GM12892 (cell line): Measurements from ENCODE around the gene MRPL28.

Source experiments
- POLR2A ChIP-seq: IDR thresholded peaks from 2 replicates; pipeline ENCODE4 v1.6.1; 2011; ENCODE audit warnings: low read depth, low read length, control low read depth
- POLR2AphosphoS5 ChIP-seq: IDR thresholded peaks from 2 replicates; pipeline ENCODE4 v1.6.1; 2011; ENCODE audit warnings: low read depth, low read length, control low read depth
- TAF1 ChIP-seq: IDR thresholded peaks from 2 replicates; pipeline ENCODE4 v1.6.1; 2011; ENCODE audit warnings: low read depth, mild to moderate bottlenecking, control low read depth, low read length, borderline replicate concordance

GRCh38 chr16:398561-399339 is 28.4 kb upstream of the MRPL28 start:
- TF ChIP-seq POLR2A (no peak), POLR2AphosphoS5 (0 out of 2 replicates have a peak, but pooled peaks have one; percentile 45), TAF1 (no peak)
